GM23338 (cell line): ENCODE measurements around the gene PPFIBP2. TPM values are rescaled to one million over a fixed set of nuclear protein-coding genes. Genes with fewer than 3 reads are reported as not detected.

ENCODE experiments used
- ATAC-seq: fragments of 200-7000 bp; cut with Tn5 transposase; 3 replicates; pipeline ENCODE4 v1.9.1; 2020
- DNase-seq: peaks from one replicate; pipeline ENCODE4 v3.0.0-alpha.2; 2015; ENCODE audit warnings: low spot score
- H2AFZ ChIP-seq: fragments of 200-600 bp; sonication (generic); 2 replicates; pipeline ENCODE4 v1.8.0; 2016; ENCODE audit warnings: antibody characterized with exemption, mild to moderate bottlenecking, moderate library complexity
- H3F3A ChIP-seq: fragments of 200-600 bp; sonication (generic); replicated peaks from 2 replicates; pipeline ENCODE4 v1.8.0; 2017; ENCODE audit warnings: antibody characterized with exemption, mixed run types, low read depth
- H3K27ac ChIP-seq: fragments of 200-600 bp; sonication (generic); 2 replicates; pipeline ENCODE4 v1.6.1; 2016; ENCODE audit warnings: low read depth
- H3K27me3 ChIP-seq: fragments of 200-600 bp; sonication (generic); 2 replicates; pipeline ENCODE4 v1.8.0; 2016; ENCODE audit warnings: mild to moderate bottlenecking, mixed run types, moderate library complexity; ENCODE audit not compliant: insufficient read depth
- H3K36me3 ChIP-seq: fragments of 200-600 bp; sonication (generic); 2 replicates; pipeline ENCODE4 v1.8.0; 2016; ENCODE audit warnings: mild to moderate bottlenecking; ENCODE audit not compliant: insufficient read depth
- H3K4me1 ChIP-seq: fragments of 200-600 bp; sonication (generic); 2 replicates; pipeline ENCODE4 v1.8.0; 2016; ENCODE audit warnings: mild to moderate bottlenecking, moderate library complexity; ENCODE audit not compliant: insufficient read depth
- H3K4me2 ChIP-seq: fragments of 200-600 bp; sonication (generic); 2 replicates; pipeline ENCODE4 v1.7.1; 2017; ENCODE audit warnings: mixed run types
- H3K4me3 ChIP-seq: fragments of 200-600 bp; sonication (generic); 2 replicates; pipeline ENCODE4 v1.6.1; 2016; ENCODE audit warnings: mixed run types
- H3K79me2 ChIP-seq: fragments of 200-600 bp; sonication (generic); replicated peaks from 2 replicates; pipeline ENCODE4 v1.8.0; 2017; ENCODE audit warnings: mild to moderate bottlenecking; ENCODE audit not compliant: insufficient read depth
- H3K9me2 ChIP-seq: fragments of 200-600 bp; sonication (generic); 2 replicates; pipeline ENCODE4 v1.8.0; 2017; ENCODE audit not compliant: insufficient read depth
- H4K20me1 ChIP-seq: fragments of 200-600 bp; sonication (generic); replicated peaks from 2 replicates; pipeline ENCODE4 v1.8.0; 2017; ENCODE audit warnings: mild to moderate bottlenecking; ENCODE audit not compliant: insufficient read depth
- H3K27ac Mint-ChIP-seq: 2 replicates; pipeline ENCODE4 v1.8.0; 2020; ENCODE audit warnings: inconsistent platforms, mild to moderate bottlenecking, moderate library complexity, mixed read lengths
- H3K27me3 Mint-ChIP-seq: 3 replicates; pipeline ENCODE4 v1.8.0; 2022; ENCODE audit warnings: low read depth, mild to moderate bottlenecking, moderate library complexity, mixed read lengths, inconsistent platforms; ENCODE audit not compliant: insufficient read depth, poor library complexity
- H3K36me3 Mint-ChIP-seq: 3 replicates; pipeline ENCODE4 v1.8.0; 2021; ENCODE audit warnings: low read depth, mild to moderate bottlenecking, inconsistent platforms, moderate library complexity, mixed read lengths
- H3K4me1 Mint-ChIP-seq: 3 replicates; pipeline ENCODE4 v1.8.0; 2020; ENCODE audit warnings: mild to moderate bottlenecking, inconsistent platforms, mixed read lengths
- H3K4me3 Mint-ChIP-seq: 3 replicates; pipeline ENCODE4 v1.8.0; 2021; ENCODE audit warnings: moderate library complexity, mild to moderate bottlenecking, inconsistent platforms, mixed read lengths
- H3K9me3 Mint-ChIP-seq: 3 replicates; pipeline ENCODE4 v1.8.0; 2020; ENCODE audit warnings: moderate library complexity, mild to moderate bottlenecking, inconsistent platforms, mixed read lengths
- CREB1 ChIP-seq: fragments of 250-450 bp; sonication (Bioruptor Pico); IDR thresholded peaks from 2 replicates; pipeline ENCODE4 v1.5.0; 2020; ENCODE audit warnings: low read depth, mild to moderate bottlenecking, moderate library complexity
- EZH2 ChIP-seq: fragments of 200-600 bp; sonication (generic); IDR thresholded peaks from one replicate; pipeline ENCODE4 v1.8.0; 2017; ENCODE audit warnings: antibody characterized with exemption, mild to moderate bottlenecking, low read depth; ENCODE audit not compliant: unreplicated experiment
- POLR2AphosphoS5 ChIP-seq: IDR thresholded peaks from 2 replicates; pipeline ENCODE4 v1.6.1; 2016; ENCODE audit warnings: antibody characterized with exemption, low read depth
- STAT1 ChIP-seq: IDR thresholded peaks from one replicate; pipeline ENCODE4 v1.6.1; 2016; ENCODE audit warnings: antibody characterized with exemption; ENCODE audit not compliant: unreplicated experiment
- ZNF114 ChIP-seq: fragments of 250-450 bp; sonication (Bioruptor Pico); IDR thresholded peaks from 2 replicates; pipeline ENCODE4 v1.5.0; 2020; ENCODE audit warnings: mild to moderate bottlenecking, moderate library complexity
- ZNF331 ChIP-seq: fragments of 250-450 bp; sonication (Bioruptor Pico); IDR thresholded peaks from 2 replicates; pipeline ENCODE4 v1.5.0; 2020; ENCODE audit warnings: low read depth, mild to moderate bottlenecking, moderate library complexity
- polyA plus RNA-seq: library from polyadenylated mRNA; unstranded; fragments of >200 nt; fragmentation: Nextera tagmentation; extraction: Ambion mirVana; gene quantifications from 2 replicates; pipeline ENCODE4 v1.2.1, GENCODE V29; 2016
- total RNA-seq: library from RNA; depleted of rRNA; stranded (reverse); fragments of >200 nt; shearing (Covaris generic); gene quantifications from 2 replicates; pipeline ENCODE4 v1.2.3, GENCODE V29; 2014
- TF ChIP-seq, protein P1 (sequence below): fragments of 250-450 bp; sonication (Bioruptor Pico); IDR thresholded peaks from 2 replicates; pipeline ENCODE4 v1.5.0; 2020; ENCODE audit warnings: mild to moderate bottlenecking, moderate library complexity
- TF ChIP-seq, protein P2 (sequence below): IDR thresholded peaks from one replicate; pipeline ENCODE4 v1.6.1; 2018; ENCODE audit warnings: antibody characterized with exemption; ENCODE audit not compliant: unreplicated experiment

The PPFIBP2 gene
- total and polyA plus RNA-seq, 2 experiments from 2014 or later, result 7.1 to 14.8 TPM

- ATAC-seq, result no peak
- Histone ChIP-seq H3K4me1 (peaks cover 10% of the 10 kb centered on the region; the same call in 1 of the 2 replicates), H3K27ac (no peak overlapping the region), H3K4me2 (no peak overlapping the region), H3K79me2 (no peaks in the 10 kb centered on the region), H3K9me2 (no peaks in the 10 kb centered on the region), H3K27me3 (no peaks in the 10 kb centered on the region), H2AFZ (no peak overlapping the region), H4K20me1 (no peaks in the 10 kb centered on the region), H3K36me3 (no peaks in the 10 kb centered on the region), H3K4me3 (no peak overlapping the region), H3F3A (no peaks in the 10 kb centered on the region)
- H3K27me3 Mint-ChIP-seq, result peaks cover 9% of the 10 kb centered on the region
- no peaks in the 10 kb centered on the region for H3K9me3 Mint-ChIP-seq
- no peaks in the 10 kb centered on the region for H3K36me3 Mint-ChIP-seq
- DNase-seq, result no peak
- H3K4me1 Mint-ChIP-seq, result peaks cover 16% of the 10 kb centered on the region
- no peak overlapping the region for H3K27ac Mint-ChIP-seq
- TF ChIP-seq STAT1, result no peak
- no peak for TF ChIP-seq ZNF114 (CRISPR knock-in tag)
- TF ChIP-seq, protein P1, sequence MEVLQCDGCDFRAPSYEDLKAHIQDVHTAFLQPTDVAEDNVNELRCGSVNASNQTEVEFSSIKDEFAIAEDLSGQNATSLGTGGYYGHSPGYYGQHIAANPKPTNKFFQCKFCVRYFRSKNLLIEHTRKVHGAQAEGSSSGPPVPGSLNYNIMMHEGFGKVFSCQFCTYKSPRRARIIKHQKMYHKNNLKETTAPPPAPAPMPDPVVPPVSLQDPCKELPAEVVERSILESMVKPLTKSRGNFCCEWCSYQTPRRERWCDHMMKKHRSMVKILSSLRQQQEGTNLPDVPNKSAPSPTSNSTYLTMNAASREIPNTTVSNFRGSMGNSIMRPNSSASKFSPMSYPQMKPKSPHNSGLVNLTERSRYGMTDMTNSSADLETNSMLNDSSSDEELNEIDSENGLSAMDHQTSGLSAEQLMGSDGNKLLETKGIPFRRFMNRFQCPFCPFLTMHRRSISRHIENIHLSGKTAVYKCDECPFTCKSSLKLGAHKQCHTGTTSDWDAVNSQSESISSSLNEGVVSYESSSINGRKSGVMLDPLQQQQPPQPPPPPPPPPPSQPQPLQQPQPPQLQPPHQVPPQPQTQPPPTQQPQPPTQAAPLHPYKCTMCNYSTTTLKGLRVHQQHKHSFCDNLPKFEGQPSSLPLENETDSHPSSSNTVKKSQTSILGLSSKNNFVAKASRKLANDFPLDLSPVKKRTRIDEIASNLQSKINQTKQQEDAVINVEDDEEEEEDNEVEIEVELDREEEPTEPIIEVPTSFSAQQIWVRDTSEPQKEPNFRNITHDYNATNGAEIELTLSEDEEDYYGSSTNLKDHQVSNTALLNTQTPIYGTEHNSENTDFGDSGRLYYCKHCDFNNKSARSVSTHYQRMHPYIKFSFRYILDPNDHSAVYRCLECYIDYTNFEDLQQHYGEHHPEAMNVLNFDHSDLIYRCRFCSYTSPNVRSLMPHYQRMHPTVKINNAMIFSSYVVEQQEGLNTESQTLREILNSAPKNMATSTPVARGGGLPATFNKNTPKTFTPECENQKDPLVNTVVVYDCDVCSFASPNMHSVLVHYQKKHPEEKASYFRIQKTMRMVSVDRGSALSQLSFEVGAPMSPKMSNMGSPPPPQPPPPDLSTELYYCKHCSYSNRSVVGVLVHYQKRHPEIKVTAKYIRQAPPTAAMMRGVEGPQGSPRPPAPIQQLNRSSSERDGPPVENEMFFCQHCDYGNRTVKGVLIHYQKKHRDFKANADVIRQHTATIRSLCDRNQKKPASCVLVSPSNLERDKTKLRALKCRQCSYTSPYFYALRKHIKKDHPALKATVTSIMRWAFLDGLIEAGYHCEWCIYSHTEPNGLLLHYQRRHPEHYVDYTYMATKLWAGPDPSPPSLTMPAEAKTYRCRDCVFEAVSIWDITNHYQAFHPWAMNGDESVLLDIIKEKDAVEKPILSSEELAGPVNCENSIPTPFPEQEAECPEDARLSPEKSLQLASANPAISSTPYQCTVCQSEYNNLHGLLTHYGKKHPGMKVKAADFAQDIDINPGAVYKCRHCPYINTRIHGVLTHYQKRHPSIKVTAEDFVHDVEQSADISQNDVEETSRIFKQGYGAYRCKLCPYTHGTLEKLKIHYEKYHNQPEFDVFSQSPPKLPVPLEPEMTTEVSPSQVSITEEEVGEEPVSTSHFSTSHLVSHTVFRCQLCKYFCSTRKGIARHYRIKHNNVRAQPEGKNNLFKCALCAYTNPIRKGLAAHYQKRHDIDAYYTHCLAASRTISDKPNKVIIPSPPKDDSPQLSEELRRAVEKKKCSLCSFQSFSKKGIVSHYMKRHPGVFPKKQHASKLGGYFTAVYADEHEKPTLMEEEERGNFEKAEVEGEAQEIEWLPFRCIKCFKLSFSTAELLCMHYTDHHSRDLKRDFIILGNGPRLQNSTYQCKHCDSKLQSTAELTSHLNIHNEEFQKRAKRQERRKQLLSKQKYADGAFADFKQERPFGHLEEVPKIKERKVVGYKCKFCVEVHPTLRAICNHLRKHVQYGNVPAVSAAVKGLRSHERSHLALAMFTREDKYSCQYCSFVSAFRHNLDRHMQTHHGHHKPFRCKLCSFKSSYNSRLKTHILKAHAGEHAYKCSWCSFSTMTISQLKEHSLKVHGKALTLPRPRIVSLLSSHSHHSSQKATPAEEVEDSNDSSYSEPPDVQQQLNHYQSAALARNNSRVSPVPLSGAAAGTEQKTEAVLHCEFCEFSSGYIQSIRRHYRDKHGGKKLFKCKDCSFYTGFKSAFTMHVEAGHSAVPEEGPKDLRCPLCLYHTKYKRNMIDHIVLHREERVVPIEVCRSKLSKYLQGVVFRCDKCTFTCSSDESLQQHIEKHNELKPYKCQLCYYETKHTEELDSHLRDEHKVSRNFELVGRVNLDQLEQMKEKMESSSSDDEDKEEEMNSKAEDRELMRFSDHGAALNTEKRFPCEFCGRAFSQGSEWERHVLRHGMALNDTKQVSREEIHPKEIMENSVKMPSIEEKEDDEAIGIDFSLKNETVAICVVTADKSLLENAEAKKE (CRISPR knock-in tag), result no peak
- TF ChIP-seq, protein P2, sequence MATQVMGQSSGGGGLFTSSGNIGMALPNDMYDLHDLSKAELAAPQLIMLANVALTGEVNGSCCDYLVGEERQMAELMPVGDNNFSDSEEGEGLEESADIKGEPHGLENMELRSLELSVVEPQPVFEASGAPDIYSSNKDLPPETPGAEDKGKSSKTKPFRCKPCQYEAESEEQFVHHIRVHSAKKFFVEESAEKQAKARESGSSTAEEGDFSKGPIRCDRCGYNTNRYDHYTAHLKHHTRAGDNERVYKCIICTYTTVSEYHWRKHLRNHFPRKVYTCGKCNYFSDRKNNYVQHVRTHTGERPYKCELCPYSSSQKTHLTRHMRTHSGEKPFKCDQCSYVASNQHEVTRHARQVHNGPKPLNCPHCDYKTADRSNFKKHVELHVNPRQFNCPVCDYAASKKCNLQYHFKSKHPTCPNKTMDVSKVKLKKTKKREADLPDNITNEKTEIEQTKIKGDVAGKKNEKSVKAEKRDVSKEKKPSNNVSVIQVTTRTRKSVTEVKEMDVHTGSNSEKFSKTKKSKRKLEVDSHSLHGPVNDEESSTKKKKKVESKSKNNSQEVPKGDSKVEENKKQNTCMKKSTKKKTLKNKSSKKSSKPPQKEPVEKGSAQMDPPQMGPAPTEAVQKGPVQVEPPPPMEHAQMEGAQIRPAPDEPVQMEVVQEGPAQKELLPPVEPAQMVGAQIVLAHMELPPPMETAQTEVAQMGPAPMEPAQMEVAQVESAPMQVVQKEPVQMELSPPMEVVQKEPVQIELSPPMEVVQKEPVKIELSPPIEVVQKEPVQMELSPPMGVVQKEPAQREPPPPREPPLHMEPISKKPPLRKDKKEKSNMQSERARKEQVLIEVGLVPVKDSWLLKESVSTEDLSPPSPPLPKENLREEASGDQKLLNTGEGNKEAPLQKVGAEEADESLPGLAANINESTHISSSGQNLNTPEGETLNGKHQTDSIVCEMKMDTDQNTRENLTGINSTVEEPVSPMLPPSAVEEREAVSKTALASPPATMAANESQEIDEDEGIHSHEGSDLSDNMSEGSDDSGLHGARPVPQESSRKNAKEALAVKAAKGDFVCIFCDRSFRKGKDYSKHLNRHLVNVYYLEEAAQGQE, result no peak
- TF ChIP-seq EZH2, result no peak
- TF ChIP-seq ZNF331 (CRISPR knock-in tag), result no peak
- no peak for TF ChIP-seq CREB1 (CRISPR knock-in tag)
- no peak for TF ChIP-seq POLR2AphosphoS5
- H3K4me3 Mint-ChIP-seq, result no peak overlapping the region
These were observed 29.5 kb downstream of the PPFIBP2 start for GRCh38 chr11:7543302-7543701.
